NCI-H1417 (cell line): ENCODE measurements around the gene CNBP.
A peak's percentile ranks its signal among the peaks of the same experiment; 100 is the strongest.

Source experiments
- DNase-seq, 3 experiments: peaks; one replicate each; lab custom pipeline; 2025; lab: John Stamatoyannopoulos, UW

CNBP gene

GRCh38 chr3:129131465-129132088, 52.1 kb downstream of the CNBP start:
- no peak for DNase-seq

GRCh38 chr3:129130291-129130813, 53.3 kb downstream of the CNBP start:
- no peak for DNase-seq

- no peak for DNase-seq
These were observed 55.1 kb downstream of the CNBP start for GRCh38 chr3:129128357-129129155.

- DNase-seq = no peak
These were observed 56.9 kb downstream of the CNBP start for GRCh38 chr3:129126726-129127280.

- no peak for DNase-seq
These were observed 60.2 kb downstream of the CNBP start for GRCh38 chr3:129123314-129124060.

DNA sequence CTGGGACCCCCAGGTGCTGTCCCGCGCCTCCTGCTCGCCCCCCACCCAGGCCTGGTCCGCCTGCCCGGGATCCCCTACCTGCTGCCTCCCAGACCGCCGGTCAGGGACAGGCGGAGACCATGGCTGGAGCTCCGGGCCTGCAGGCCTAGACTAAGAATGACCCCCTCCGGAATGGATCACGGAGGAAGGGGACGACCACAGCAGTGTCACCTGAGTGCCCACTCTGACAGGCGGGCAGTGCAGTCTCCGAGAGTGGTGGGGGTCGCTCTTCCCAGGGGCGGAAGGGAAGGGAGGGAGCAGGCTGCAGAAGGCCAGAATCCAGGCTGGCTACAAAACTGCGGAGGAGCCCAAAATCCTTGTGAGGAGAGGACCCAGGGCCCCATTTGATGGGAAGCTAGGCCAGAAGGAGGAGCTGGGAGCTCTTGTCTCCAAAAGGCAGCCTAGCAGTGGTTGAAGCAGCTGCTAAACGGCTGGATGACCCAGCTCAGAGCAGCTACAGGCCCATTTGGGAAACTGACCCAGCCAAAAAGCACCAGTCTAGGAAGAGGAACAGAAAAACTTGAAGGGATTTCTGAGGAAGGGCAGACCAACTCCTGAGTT, 61.2 kb downstream of the CNBP start:
- DNase-seq = no peak

GRCh38 chr3:129121792-129122411, 61.8 kb downstream of the CNBP start, which contains the start of gene RAB43:
Gene RAB43 (minus strand): TSS chr3:129121804. CDS start chr3:129121489, 315 bp downstream.
- peak; percentile 34 to 75 (median 69) for DNase-seq

- DNase-seq = peak in 2 of 3 experiments; percentile 64 to 69
These were observed 62.5 kb downstream of the CNBP start for GRCh38 chr3:129121016-129121791.

DNA sequence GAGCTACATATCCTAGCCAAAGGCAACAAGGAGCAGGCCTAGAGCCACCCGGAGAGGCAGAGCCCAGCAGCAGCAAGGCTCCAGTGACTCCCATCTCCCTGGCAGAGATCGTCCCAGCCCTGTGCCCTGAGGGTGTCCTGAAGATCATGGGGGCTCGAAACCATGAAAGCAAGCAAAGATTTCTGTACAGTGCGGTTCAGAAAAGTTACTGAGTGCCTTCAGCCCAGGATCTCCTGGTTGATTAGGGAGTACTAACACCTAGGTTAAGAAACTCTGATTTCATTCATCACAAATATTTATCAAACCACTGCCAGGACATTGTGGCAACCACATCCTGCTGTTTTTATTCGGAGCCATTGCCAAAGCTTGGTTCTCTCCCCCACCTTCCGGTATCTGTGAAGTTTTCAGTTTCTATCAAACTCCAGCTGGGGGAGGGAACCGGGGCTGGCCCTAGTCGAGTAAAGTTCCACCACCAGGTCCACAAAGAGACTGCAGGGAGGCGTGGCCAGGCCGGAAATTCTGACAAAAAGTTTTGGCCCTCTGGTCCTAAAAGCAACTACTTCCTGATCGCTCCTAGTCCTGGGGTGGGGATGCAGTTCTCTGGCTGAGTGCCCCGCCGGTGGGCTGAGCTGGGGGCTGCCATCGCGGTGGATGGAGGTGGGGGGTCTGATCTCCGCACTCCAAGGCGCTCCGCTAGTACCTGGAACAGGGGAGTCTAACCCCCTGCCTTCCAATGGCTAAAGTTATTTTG, 63.3 kb downstream of the CNBP start:
- peak in 2 of 3 experiments; percentile 35 to 44 for DNase-seq

GRCh38 chr3:129119365-129120100, 64.2 kb downstream of the CNBP start:
- DNase-seq = no peak

DNA sequence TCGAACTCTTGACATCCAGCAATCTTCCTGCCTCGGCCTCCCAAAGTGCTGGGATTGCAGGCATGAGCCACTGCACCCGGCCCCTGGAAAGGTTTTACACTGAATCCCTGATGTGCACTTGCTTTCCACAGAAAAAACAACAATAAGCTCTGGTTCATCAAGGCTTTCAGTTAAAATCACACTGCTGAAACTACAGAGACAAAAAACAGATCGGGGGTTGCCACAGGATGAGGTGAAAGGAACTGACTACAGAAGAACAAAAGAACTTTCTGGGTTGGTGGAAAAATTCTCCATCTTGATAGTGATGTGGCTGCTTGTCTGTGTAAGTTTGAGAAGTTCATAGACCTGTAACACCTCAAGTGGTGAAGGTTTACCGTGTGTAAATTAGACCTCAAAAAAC, 65.0 kb downstream of the CNBP start:
- no peak for DNase-seq
